Upper lobe of left lung (tissue), 4 donors: ENCODE results near the gene SNURF.

Experiments used
- EP300 ChIP-seq, 4 donors: sonication (generic); formaldehyde crosslinking; IDR thresholded peaks; one replicate each; pipeline ENCODE4 v1.5.1; 2017; ENCODE audit warnings: antibody characterized with exemption in 4 of 4, control low read depth in 2 of 4
- POLR2A ChIP-seq, 4 donors: fragments of 450-650 bp; IDR thresholded peaks; one replicate each; pipeline ENCODE4 v1.5.1; 2016 to 2017; ENCODE audit warnings: antibody characterized with exemption in 4 of 4, mild to moderate bottlenecking in 2 of 4
- POLR2AphosphoS5 ChIP-seq, 2 donors: sonication (generic); formaldehyde crosslinking; IDR thresholded peaks; one replicate each; pipeline ENCODE4 v1.5.1; 2017; ENCODE audit warnings: antibody characterized with exemption in 2 of 2
- TF ChIP-seq, protein P1 (sequence below), 6 experiments: fragments of 450-650 bp in 4 of 6; fragments of 200-600 bp in 2 of 6; sonication (generic) in 2 of 6; IDR thresholded peaks; one replicate each; pipeline ENCODE4 v1.5.1; 2016 to 2019; ENCODE audit warnings: antibody characterized with exemption in 6 of 6

DNA sequence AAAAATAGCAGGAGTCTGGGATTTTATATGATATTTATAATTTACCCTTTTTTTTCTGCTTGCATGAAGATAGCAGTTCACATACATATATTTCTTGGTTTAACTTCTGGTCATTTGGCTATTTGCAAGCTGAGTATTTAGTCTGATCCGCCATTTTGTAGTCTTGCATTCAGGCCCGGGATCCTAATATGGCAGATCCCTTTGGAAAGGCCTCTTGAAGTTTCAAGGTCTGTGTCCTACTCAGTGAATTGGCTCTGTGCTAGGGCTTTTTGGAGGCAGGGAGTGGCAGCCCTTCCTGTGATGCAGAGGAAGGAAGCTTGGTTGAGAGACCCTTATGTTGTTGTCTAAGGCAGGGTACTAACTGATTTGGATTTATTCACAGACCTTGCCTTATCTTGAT lies 2.9 kb downstream of the SNURF start:
- TF ChIP-seq, protein P1, sequence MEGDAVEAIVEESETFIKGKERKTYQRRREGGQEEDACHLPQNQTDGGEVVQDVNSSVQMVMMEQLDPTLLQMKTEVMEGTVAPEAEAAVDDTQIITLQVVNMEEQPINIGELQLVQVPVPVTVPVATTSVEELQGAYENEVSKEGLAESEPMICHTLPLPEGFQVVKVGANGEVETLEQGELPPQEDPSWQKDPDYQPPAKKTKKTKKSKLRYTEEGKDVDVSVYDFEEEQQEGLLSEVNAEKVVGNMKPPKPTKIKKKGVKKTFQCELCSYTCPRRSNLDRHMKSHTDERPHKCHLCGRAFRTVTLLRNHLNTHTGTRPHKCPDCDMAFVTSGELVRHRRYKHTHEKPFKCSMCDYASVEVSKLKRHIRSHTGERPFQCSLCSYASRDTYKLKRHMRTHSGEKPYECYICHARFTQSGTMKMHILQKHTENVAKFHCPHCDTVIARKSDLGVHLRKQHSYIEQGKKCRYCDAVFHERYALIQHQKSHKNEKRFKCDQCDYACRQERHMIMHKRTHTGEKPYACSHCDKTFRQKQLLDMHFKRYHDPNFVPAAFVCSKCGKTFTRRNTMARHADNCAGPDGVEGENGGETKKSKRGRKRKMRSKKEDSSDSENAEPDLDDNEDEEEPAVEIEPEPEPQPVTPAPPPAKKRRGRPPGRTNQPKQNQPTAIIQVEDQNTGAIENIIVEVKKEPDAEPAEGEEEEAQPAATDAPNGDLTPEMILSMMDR (IDR thresholded peaks at IDR 0.05) = no peak
- TF ChIP-seq EP300 (IDR thresholded peaks at IDR 0.05) (no peak), POLR2A (IDR thresholded peaks at IDR 0.05) (no peak), POLR2AphosphoS5 (IDR thresholded peaks at IDR 0.05) (no peak)
